GM10266 (cell line): Measurements from ENCODE around the gene OR8G1.

Experiments
- DNase-seq: peaks from one replicate; pipeline ENCODE4 v3.0.0; 2012; ENCODE audit errors: extremely low spot score
- CTCF ChIP-seq: IDR thresholded peaks from 2 replicates; pipeline ENCODE4 v1.5.1; 2012; ENCODE audit warnings: mild to moderate bottlenecking, low read depth; ENCODE audit not compliant: control insufficient read depth, insufficient read depth; ENCODE audit errors: missing control alignments

The OR8G1 gene

DNA sequence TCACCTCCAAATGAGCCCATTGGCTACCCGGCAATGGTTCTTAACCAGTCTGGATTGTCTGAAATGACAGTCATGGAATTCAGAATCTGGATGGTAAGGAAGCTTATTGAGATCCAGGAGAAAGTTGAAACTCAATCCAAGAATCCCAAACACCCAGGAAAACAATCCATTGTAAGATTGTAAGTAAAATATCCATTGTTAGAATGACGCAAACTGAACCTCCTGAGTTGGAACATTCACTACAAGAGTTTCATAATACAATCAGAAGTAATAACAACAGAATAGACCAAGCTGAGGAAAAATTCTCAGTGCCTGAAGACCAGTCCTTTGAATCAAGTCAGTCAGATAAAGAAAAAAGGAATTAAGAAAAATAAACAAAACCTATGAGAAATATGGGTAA is 37.4 kb downstream of the OR8G1 start:
- DNase-seq = no peak
- TF ChIP-seq CTCF = no peak

DNA sequence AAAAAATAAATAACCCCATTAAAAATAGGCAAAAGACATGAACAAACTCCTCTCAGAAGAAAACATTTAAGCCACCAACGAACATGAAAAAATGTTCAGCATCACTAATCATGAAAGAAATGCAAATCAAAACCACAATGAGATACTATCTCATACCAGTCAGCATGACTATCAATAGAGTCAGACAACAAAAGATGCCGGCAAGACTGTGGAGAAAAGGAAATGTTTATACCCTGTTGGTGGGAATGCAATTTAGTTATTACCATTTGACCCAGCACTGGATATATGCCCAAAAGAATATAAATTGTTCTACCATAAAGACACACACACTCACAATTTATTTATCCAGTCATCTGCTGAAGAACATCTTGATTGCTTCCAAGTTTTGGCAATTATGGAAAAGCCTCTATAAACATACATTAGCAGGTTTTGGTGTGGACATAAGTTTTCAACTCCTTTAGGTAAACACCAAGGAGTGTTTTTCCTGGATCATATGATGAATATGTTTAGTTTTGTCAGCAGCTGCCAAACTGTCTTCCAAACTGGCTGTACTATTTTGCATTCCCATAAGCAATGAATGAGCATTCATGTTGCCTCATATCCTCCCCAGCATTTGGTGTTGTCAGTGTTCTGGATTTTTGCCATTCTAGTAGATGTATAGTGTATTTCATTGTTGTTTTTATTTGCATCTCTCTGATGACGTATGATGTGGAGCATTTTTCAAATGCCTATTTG is 44.9 kb downstream of the OR8G1 start:
- no peak for TF ChIP-seq CTCF
- DNase-seq = no peak

GRCh38 chr11:124294687-124295086 is 53.8 kb downstream of the OR8G1 start:
- no peak for DNase-seq
- no peak for TF ChIP-seq CTCF

DNA sequence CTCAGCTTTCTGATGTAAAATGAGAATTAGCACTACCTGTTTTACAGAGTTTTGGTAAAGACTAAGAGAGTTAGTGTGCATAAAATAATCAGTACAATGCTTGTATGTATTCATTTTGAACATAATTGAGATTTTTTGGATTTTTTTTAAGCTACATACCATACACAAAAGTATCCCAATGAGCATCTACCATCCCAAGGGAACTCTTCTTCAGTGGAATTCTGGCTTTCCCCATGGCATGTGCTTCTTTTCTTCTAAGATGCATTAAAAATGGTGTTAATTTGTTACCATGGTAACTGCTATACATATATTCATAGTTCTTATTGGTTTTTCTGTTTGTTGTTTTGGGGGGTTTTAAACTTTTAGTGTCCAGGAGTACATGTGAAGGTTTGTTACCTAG is 55.1 kb downstream of the OR8G1 start:
- DNase-seq = no peak
- TF ChIP-seq CTCF = no peak

- no peak for TF ChIP-seq CTCF
- no peak for DNase-seq
Observed at GRCh38 chr11:124297921-124298320, 57.0 kb downstream of the OR8G1 start.

- no peak for DNase-seq
- no peak for TF ChIP-seq CTCF
Observed at GRCh38 chr11:124301548-124301947, 60.7 kb downstream of the OR8G1 start.

DNA sequence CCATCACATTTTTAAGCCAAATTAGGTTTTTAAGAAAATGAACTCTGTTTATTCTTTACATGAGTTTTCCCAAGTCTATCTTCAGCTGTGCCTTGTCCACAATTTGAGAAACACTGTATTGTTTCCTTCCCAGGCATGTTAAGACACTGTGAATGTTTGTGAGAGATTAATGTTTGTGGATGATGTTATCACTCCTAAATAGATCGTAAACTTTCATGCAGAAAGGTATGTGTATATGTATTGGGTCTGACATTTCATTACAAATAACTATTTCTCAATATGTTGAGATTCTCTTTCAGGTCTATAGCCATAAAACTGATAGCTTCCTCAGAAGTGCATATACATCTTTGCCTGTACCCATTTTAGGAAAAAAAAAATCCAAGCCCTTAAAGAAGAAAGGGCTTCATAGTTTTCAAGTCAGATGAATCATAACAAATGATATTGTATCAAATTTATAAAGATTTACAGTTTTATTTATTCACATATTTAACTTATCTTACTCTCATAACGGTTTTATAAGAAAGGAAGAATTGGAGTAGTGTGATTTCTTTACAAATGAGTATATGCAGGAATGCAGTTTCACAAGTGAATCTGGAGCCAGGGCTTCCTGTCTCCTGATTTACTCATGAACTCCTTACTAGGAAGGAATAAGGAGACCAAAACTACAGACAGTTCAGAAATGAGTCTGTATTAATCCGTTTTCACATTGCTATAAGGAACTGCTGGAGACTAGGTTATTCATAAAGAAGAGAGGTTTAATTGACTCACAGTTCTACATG is 61.6 kb downstream of the OR8G1 start:
- no peak for DNase-seq
- no peak for TF ChIP-seq CTCF
